H1 (cell line): ENCODE measurements around the gene BBS1. TPM values are rescaled to one million over a fixed set of nuclear protein-coding genes. Genes with fewer than 3 reads are reported as not detected.

Source experiments
- CTCF ChIA-PET: fragments of 300-600 bp; sonication (Branson Sonifier 250); formaldehyde crosslinking; loops from one replicate; lab custom pipeline; 2021; ENCODE audit not compliant: partially characterized antibody; lab: Charles Lee
- POLR2A ChIA-PET: fragments of 300-600 bp; sonication (Branson Sonifier 250); formaldehyde crosslinking; loops from one replicate; lab custom pipeline; 2021; ENCODE audit warnings: inconsistent platforms; ENCODE audit not compliant: partially characterized antibody; lab: Charles Lee
- DNase-seq, 2 experiments: peaks; one replicate each; pipeline versions ENCODE4 v3.0.0 to v3.0.0-alpha.2; 2010 to 2022; ENCODE audit warnings: low spot score in 2 of 2, low read depth in 1 of 2, mixed read lengths in 1 of 2
- FAIRE-seq: peaks from 2 replicates; lab custom pipeline; 2011; peaks lifted over from hg19 to GRCh38; lab: Jason Lieb, UNC
- H2AFZ ChIP-seq: 2 replicates; pipeline ENCODE4 v1.8.1; 2012; ENCODE audit warnings: low read length, inconsistent platforms
- H2AK5ac ChIP-seq: 2 replicates; pipeline ENCODE4 v1.6.1; 2013; ENCODE audit warnings: low read depth, low read length
- H2BK120ac ChIP-seq: replicated peaks from 2 replicates; pipeline ENCODE3; 2013; ENCODE audit warnings: low read depth, low read length, inconsistent platforms
- H2BK12ac ChIP-seq: 2 replicates; pipeline ENCODE4 v1.6.1; 2013; ENCODE audit warnings: low read depth, low read length
- H2BK15ac ChIP-seq: 2 replicates; pipeline ENCODE4 v1.6.1; 2013; ENCODE audit warnings: low read length
- H2BK20ac ChIP-seq: 2 replicates; pipeline ENCODE4 v1.6.1; 2013; ENCODE audit warnings: low read length
- H2BK5ac ChIP-seq: 2 replicates; pipeline ENCODE4 v1.6.1; 2013; ENCODE audit warnings: low read depth, low read length
- H3K14ac ChIP-seq: 2 replicates; pipeline ENCODE4 v1.6.1; 2013; ENCODE audit warnings: inconsistent platforms; ENCODE audit not compliant: insufficient read length
- H3K18ac ChIP-seq: 2 replicates; pipeline ENCODE4 v1.6.1; 2013; ENCODE audit warnings: low read length; ENCODE audit errors: extremely low read depth
- H3K23ac ChIP-seq: 2 replicates; pipeline ENCODE4 v1.6.1; 2013; ENCODE audit warnings: inconsistent platforms; ENCODE audit not compliant: insufficient read length
- H3K23me2 ChIP-seq: 2 replicates; pipeline ENCODE4 v1.6.1; 2013; ENCODE audit warnings: low read depth, low read length
- H3K27ac ChIP-seq: 2 replicates; pipeline ENCODE4 v1.6.1; 2011; ENCODE audit warnings: low read depth, low read length, inconsistent platforms
- H3K27me3 ChIP-seq, 4 experiments: replicated peaks in 1 of 4; 1 replicate in 1 of 4; 2 replicates in 3 of 4; pipeline versions ENCODE4 v1.6.1 to v1.8.1; 2011 to 2013; ENCODE audit warnings: low read length in 3 of 4, mild to moderate bottlenecking in 3 of 4, inconsistent platforms in 2 of 4, mixed read lengths in 2 of 4, moderate library complexity in 1 of 4; ENCODE audit not compliant: control insufficient read depth in 3 of 4, insufficient read depth in 3 of 4; ENCODE audit errors: extremely low read depth in 1 of 4
- H3K36me3 ChIP-seq, 4 experiments: 2 replicates each; pipeline versions ENCODE4 v1.6.1 to v1.8.1; 2011 to 2013; ENCODE audit warnings: mild to moderate bottlenecking in 4 of 4, low read length in 3 of 4, moderate library complexity in 2 of 4, control low read depth in 1 of 4, inconsistent platforms in 1 of 4; ENCODE audit not compliant: insufficient read depth in 4 of 4, control insufficient read depth in 2 of 4
- H3K4ac ChIP-seq: replicated peaks from 2 replicates; pipeline ENCODE3; 2013; ENCODE audit warnings: low read length, low read depth, mixed read lengths, inconsistent platforms; ENCODE audit not compliant: insufficient read length
- H3K4me1 ChIP-seq, 4 experiments: replicated peaks in 1 of 4; 1 replicate in 1 of 4; 2 replicates in 3 of 4; pipeline versions ENCODE4 v1.6.1 to v1.8.1; 2011 to 2013; ENCODE audit warnings: low read length in 3 of 4, inconsistent platforms in 2 of 4, mixed read lengths in 1 of 4; ENCODE audit not compliant: insufficient read depth in 4 of 4, control insufficient read depth in 3 of 4
- H3K4me2 ChIP-seq, 2 experiments: 2 replicates each; pipeline versions ENCODE4 v1.6.1 to v1.8.1; 2011 to 2013; ENCODE audit warnings: low read depth in 2 of 2, low read length in 2 of 2, control low read depth in 1 of 2, inconsistent platforms in 1 of 2, mild to moderate bottlenecking in 1 of 2; ENCODE audit not compliant: insufficient read depth in 1 of 2
- H3K4me3 ChIP-seq, 4 experiments: fragments of 200-600, 300-600 bp in 1 of 4; sonication (generic), shearing (Covaris generic), sonication (Bioruptor Twin) in 1 of 4; 2 replicates each; pipeline versions ENCODE4 v1.5.1 to v1.8.1; 2011 to 2016; ENCODE audit warnings: low read length in 4 of 4, low read depth in 3 of 4, control low read depth in 2 of 4, inconsistent platforms in 2 of 4, mild to moderate bottlenecking in 2 of 4, mixed read lengths in 1 of 4, moderate library complexity in 1 of 4; ENCODE audit not compliant: insufficient read depth in 2 of 4; ENCODE audit errors: extremely low read depth in 1 of 4
- H3K56ac ChIP-seq: replicated peaks from 2 replicates; pipeline ENCODE3; 2013; ENCODE audit warnings: low read depth, mild to moderate bottlenecking, mixed read lengths, low read length, inconsistent platforms; ENCODE audit not compliant: insufficient read length
- H3K79me1 ChIP-seq: 2 replicates; pipeline ENCODE4 v1.6.1; 2013; ENCODE audit warnings: low read depth, low read length, control low read depth
- H3K79me2 ChIP-seq, 2 experiments: 2 replicates each; pipeline versions ENCODE4 v1.6.1 to v1.8.1; 2012 to 2013; ENCODE audit warnings: low read length in 2 of 2, mild to moderate bottlenecking in 2 of 2, inconsistent platforms in 1 of 2; ENCODE audit not compliant: insufficient read depth in 2 of 2, control insufficient read depth in 1 of 2
- H3K9ac ChIP-seq, 4 experiments: replicated peaks in 1 of 4; 1 replicate in 1 of 4; 2 replicates in 3 of 4; pipeline versions ENCODE4 v1.6.1 to v1.8.1; 2011 to 2013; ENCODE audit warnings: low read depth in 3 of 4, low read length in 3 of 4, control low read depth in 2 of 4, mild to moderate bottlenecking in 2 of 4, moderate library complexity in 2 of 4, inconsistent platforms in 1 of 4; ENCODE audit errors: extremely low read depth in 1 of 4
- H3K9me3 ChIP-seq, 2 experiments: 2 replicates each; pipeline versions ENCODE4 v1.6.1 to v1.8.1; 2012 to 2013; ENCODE audit warnings: mild to moderate bottlenecking in 2 of 2, moderate library complexity in 2 of 2, control low read depth in 1 of 2, inconsistent platforms in 1 of 2, low read depth in 1 of 2, low read length in 1 of 2, mixed read lengths in 1 of 2; ENCODE audit not compliant: insufficient read depth in 2 of 2
- H4K20me1 ChIP-seq, 2 experiments: replicated peaks in 1 of 2; 2 replicates each; pipeline versions ENCODE3 to v1.8.1; 2011 to 2013; ENCODE audit warnings: inconsistent platforms in 2 of 2, low read length in 2 of 2, mild to moderate bottlenecking in 1 of 2; ENCODE audit not compliant: insufficient read depth in 2 of 2, control insufficient read depth in 1 of 2
- H4K5ac ChIP-seq: 2 replicates; pipeline ENCODE4 v1.6.1; 2013; ENCODE audit warnings: low read length, low read depth, mixed read lengths, inconsistent platforms; ENCODE audit not compliant: insufficient read length
- H4K8ac ChIP-seq: 2 replicates; pipeline ENCODE4 v1.8.0; 2013; ENCODE audit warnings: mild to moderate bottlenecking, moderate library complexity, low read length, inconsistent platforms; ENCODE audit not compliant: insufficient read depth; ENCODE audit errors: extremely low read depth
- H4K91ac ChIP-seq: replicated peaks from 2 replicates; pipeline ENCODE3; 2013; ENCODE audit warnings: low read length, mixed read lengths, inconsistent platforms; ENCODE audit not compliant: insufficient read length
- E2F6 ChIP-seq: IDR thresholded peaks from 2 replicates; pipeline ENCODE4 v1.6.1; 2012; ENCODE audit warnings: inconsistent platforms
- GABPA ChIP-seq: IDR thresholded peaks from 2 replicates; pipeline ENCODE4 v1.6.1; 2011; ENCODE audit warnings: mild to moderate bottlenecking, low read length, moderate library complexity, borderline replicate concordance; ENCODE audit not compliant: insufficient read depth
- KDM5A ChIP-seq: fragments of 200-600 bp; IDR thresholded peaks from 2 replicates; pipeline ENCODE4 v1.7.1; 2012; ENCODE audit warnings: mild to moderate bottlenecking, low read length, inconsistent platforms, mixed read lengths
- MAX ChIP-seq: IDR thresholded peaks from 2 replicates; pipeline ENCODE4 v1.6.1; 2012; ENCODE audit warnings: inconsistent platforms
- PHF8 ChIP-seq: fragments of 200-600 bp; sonication (generic); conservative IDR thresholded peaks from 2 replicates; pipeline ENCODE4 v1.7.1; 2012; ENCODE audit warnings: low read depth, mild to moderate bottlenecking, inconsistent platforms, low read length, moderate library complexity
- RNF2 ChIP-seq: fragments of 200-900, 300-1000 bp; sonication (generic); IDR thresholded peaks from 2 replicates; pipeline ENCODE4 v1.7.1; 2016; ENCODE audit warnings: borderline replicate concordance, low read depth, mild to moderate bottlenecking, antibody characterized with exemption, low read length; ENCODE audit not compliant: poor library complexity, severe bottlenecking; ENCODE audit errors: missing control alignments
- SAP30 ChIP-seq: fragments of 300-600 bp; sonication (generic); IDR thresholded peaks from 2 replicates; pipeline ENCODE4 v1.7.1; 2012; ENCODE audit warnings: low read length, moderate library complexity, mild to moderate bottlenecking, inconsistent platforms; ENCODE audit not compliant: insufficient read depth, insufficient replicate concordance
- SIN3A ChIP-seq, 2 experiments: IDR thresholded peaks in 1 of 2; conservative IDR thresholded peaks in 1 of 2; 2 replicates each; pipeline ENCODE4 v1.6.1; 2011 to 2012; ENCODE audit warnings: low read length in 2 of 2, improper control_type of control experiment in 1 of 2, low read depth in 1 of 2, mild to moderate bottlenecking in 1 of 2
- TEAD4 ChIP-seq: IDR thresholded peaks from 2 replicates; pipeline ENCODE4 v1.6.1; 2012; ENCODE audit warnings: low read depth, low read length, inconsistent platforms, mixed read lengths
- YY1 ChIP-seq: IDR thresholded peaks from 2 replicates; pipeline ENCODE4 v1.6.1; 2011; ENCODE audit warnings: low read depth, mild to moderate bottlenecking, low read length
- WGBS, 2 experiments: shearing (Covaris generic) in 1 of 2; methylation state at CpG; one replicate each; pipeline versions ENCODE4 v1.1.6 to v1.1.7; 2013 to 2015; ENCODE audit warnings: low lambda C conversion rate in 2 of 2, mixed read lengths in 2 of 2, inconsistent platforms in 1 of 2, low coverage in 1 of 2, missing lambda C conversion rate in 1 of 2; ENCODE audit not compliant: insufficient replicate concordance in 2 of 2, insufficient coverage in 1 of 2, insufficient read length in 1 of 2; ENCODE audit errors: extremely low coverage in 1 of 2, missing lambda C conversion rate in 1 of 2; 5-methylcytosine and 5-hydroxymethylcytosine counted together
- polyA plus RNA-seq, 7 experiments: library from polyadenylated mRNA; depleted of rRNA in 3 of 7; stranded (reverse) in 5 of 7; unstranded in 2 of 7; fragments of >200 nt in 5 of 7; fragments of 200-250 nt in 2 of 7; gene quantifications; 1 replicate in 5 of 7; 2 replicates in 1 of 7; 4 replicates in 1 of 7; pipeline versions ENCODE4 v1.2.1 to v1.2.3, GENCODE V29; 2011 to 2013; ENCODE audit warnings: missing spikeins in 2 of 7, mixed read lengths in 2 of 7
- total RNA-seq: library from RNA; stranded (reverse); fragmentation: NEBNext Ultra II Directional; extraction: Animal tissue kit (Norgen Biotek cat#: 25700); gene quantifications from 2 replicates; pipeline ENCODE4 v1.2.1, GENCODE V29; 2021

The BBS1 gene
- total and polyA plus RNA-seq, 2 of the 8 experiments (the other 6 are each of a cell fraction or from before 2014, with no cell fraction given): 19.1 to 19.5 TPM

- Histone ChIP-seq H3K23me2 (peaks cover 5% of the 10 kb centered on the region; the same call in 1 of the 2 replicates), H3K9me3 (no peaks in the 10 kb centered on the region), H3K4me2 (no peak overlapping the region), H3K79me2 (no peaks in the 10 kb centered on the region), H3K36me3 (no peaks in the 10 kb centered on the region; a peak in 2 of 8 replicates), H4K91ac (no peak overlapping the region), H2AK5ac (no peak overlapping the region), H2BK20ac (no peak overlapping the region), H2BK5ac (no peak overlapping the region), H3K4me1 (peaks cover 4 to 15% (median 6%) of the 10 kb centered on the region in 4 experiments), H2AFZ (no peak overlapping the region), H3K56ac (no peak overlapping the region), H3K9ac (no peak overlapping the region), H4K5ac (no peak overlapping the region), H3K4me3 (no peak overlapping the region), H3K79me1 (no peaks in the 10 kb centered on the region), H2BK120ac (no peak overlapping the region), H2BK15ac (no peak overlapping the region), H4K8ac (no peak overlapping the region), H3K14ac (no peak overlapping the region), H3K27ac (no peak overlapping the region), H3K27me3 (no peaks in the 10 kb centered on the region; a peak in 1 of 7 replicates), H2BK12ac (no peak overlapping the region), H4K20me1 (peaks cover 2% of the 10 kb centered on the region in 2 experiments), H3K18ac (no peak overlapping the region), H3K4ac (no peak overlapping the region), H3K23ac (no peak overlapping the region)
- FAIRE-seq (no peak), DNase-seq (no peak)
- TF ChIP-seq MAX: no peak
- no peak for TF ChIP-seq KDM5A
- no peak for TF ChIP-seq RNF2
- TF ChIP-seq GABPA: no peak
- TF ChIP-seq SAP30: no peak
- TF ChIP-seq YY1: no peak
- no peak for TF ChIP-seq PHF8
- TF ChIP-seq E2F6: no peak
- TF ChIP-seq SIN3A (conservative IDR thresholded peaks at IDR 0.05 in 1 of 2, IDR thresholded peaks at IDR 0.05 in 1 of 2; ENCODE audit: low read depth in 1 of 2, low read length in 2 of 2): no peak
- no peak for TF ChIP-seq TEAD4
- ChIA-PET CTCF (interaction anchor here (1.2 to 2.0 kb wide), 4 partner anchors 32 to 109 kb away, joined by 3 to 8 read pairs (median 3); no protein-coding TSS in a partner anchor), POLR2A (interaction anchor here (0.6 to 1.2 kb wide), 4 partner anchors 14 to 145 kb away, joined by 3 read pairs; partner anchors contain the start of gene RBM14)
- 92% methylated on average over 9 of the region's 9 CpGs; no CpG with 5 or more reads in 1 of the 2 experiments for WGBS, 2 experiments
Measured at GRCh38 chr11:66472054-66472453, 38.4 kb upstream of the BBS1 start.
